Stimulated activated CD4-positive, alpha-beta T cell treated with anti-CD3 and anti-CD28 coated beads, Interleukin-4, amount 100 ng/mL, for 48 hours (primary cell): Measurements from ENCODE around the gene ALX4.

ENCODE experiments used
- DNase-seq, 2 donors: peaks; one replicate each; pipeline ENCODE4 v3.0.0-alpha.2; 2020; ENCODE audit warnings: low read depth in 2 of 2

Gene ALX4

DNA sequence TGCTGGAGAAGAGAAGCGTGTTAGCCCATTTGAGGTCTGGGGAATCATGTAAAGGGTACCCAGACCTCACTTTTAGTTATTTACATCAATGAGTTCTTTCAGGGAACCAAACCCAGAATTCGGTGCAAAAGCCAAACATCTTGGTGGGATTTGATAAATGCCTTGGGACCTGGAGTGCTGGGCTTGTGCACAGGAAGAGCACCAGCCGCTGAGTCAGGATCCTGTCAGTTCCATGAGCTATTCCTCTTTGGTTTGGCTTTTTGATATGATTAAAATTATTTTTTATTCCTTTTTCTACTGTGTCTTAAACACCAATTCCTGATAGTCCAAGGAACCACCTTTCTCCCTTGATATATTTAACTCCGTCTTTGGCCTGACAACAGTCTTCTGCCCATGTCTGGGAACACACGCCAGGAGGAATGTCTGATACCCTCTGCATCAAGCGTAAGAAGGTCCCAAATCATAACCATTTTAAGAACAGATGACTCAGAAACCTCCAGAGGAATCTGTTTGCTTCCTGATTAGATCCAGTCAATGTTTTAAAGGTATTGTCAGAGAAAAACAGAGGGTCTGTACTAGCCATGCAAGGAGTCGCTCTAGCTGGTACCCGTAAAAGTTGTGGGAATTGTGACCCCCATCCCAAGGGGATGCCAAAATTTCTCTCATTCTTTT, 65.2 kb downstream of the ALX4 start:
- no peak for DNase-seq

DNA sequence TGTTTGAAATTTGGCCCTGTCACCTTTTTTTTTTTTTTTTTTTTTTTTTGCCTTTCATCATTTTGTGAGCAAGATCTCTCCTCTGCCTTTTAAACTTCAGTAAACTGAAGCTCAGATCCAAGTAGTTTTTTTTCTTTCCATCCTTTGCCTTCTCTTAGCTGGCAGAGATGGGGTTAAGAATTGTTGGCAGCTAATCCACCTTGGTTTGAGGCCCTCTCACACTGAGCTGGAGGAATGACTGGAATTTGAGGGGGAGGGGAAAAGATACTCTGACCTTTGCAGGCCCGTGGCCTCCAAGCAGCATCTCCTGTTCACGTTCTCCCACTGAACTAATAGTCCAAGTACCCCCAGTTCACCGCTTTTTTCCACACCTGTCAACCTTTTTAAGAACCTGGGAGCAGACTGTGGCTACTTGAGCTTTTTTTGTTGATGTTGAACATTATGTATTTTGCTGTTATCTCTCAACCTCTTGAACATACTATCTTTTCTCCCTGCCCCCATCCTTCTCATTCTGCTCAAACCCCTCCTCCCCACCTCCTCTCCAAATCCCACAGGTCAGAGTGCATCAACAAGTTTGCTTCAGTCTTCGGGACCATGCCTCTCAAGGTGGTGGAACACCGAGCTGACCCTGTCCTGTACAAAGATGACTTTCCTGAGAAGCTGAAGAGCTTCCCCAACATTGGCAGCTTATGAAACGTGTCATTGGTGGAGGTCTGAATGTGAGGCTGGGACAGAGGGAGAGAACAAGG, 66.2 kb downstream of the ALX4 start:
- no peak for DNase-seq

DNA sequence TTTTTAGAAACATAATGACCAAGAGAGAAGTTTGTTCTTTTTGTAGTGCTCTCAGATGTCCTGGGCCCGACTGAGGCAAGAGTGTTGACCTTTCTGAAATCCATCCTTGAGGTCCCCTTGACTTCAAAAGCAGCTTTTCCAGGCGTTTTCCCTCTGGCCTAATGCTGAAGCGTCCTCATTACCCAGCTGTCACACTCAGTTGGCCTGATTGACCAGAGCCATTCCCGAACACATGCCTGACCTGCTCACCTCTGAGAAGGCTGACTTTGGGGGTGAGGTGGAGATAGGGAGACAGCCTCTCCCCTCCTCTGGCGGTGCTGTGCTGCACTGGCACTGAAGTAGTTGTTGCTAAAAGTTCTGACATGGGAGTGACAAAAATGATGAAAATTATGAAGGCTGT, 66.9 kb downstream of the ALX4 start:
- DNase-seq = no peak

DNA sequence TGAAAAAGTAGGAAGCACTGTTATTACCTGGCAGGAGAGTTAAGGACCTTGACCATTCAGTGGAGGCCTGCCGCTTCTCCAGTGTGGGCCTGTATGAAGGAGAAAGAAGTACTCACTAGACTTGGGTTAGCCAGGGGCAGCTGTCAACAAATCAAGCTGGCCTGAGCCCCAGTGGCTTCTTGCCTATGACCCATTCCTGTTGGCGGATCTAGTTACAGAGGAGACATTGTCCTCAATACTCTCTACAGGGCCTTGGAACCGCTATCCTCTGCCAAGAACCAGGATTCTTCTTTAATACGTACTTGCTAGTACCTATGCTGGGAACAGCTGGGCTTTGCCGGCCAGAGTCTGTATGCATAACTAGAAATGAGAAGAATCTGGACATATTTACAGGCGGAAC, 68.1 kb downstream of the ALX4 start:
- DNase-seq = no peak

DNA sequence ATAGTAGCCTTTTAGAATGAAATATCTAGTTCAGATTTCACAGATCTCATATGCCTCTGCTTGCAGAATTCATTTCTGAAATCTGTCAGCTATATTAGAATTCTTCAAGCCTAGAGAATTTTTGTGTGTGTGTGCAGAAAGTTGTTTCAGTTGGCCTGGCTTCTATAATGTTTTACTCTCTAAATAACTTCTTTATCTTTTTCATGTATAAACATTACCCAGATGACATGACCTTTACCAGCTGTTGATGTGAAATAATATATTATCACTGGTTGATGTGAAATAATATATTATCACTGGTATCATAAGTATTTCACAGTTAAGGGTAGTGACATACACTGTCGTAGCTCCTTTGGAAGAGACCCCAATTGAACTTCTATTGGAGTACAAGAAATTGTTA, 72.8 kb downstream of the ALX4 start:
- DNase-seq = no peak

DNA sequence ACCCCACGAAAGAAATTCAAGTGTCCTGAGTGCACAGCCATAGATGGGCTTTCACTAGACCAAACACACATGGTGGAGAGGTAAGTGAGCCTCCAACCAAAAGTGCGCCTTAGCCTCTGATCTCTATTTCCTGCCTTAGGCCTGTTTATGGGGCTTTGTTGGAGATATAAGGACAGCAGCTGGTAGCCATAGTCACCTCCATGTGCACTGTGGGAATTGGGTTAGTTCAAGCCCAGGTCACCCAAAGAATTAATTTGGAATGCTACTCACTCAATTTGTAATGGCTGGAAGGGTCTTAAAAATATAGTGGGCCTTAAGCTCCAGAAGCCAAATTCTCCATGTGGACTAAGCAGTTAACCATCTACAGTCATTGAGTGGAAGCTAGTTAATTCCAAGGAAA, 73.6 kb downstream of the ALX4 start:
- DNase-seq = no peak

DNA sequence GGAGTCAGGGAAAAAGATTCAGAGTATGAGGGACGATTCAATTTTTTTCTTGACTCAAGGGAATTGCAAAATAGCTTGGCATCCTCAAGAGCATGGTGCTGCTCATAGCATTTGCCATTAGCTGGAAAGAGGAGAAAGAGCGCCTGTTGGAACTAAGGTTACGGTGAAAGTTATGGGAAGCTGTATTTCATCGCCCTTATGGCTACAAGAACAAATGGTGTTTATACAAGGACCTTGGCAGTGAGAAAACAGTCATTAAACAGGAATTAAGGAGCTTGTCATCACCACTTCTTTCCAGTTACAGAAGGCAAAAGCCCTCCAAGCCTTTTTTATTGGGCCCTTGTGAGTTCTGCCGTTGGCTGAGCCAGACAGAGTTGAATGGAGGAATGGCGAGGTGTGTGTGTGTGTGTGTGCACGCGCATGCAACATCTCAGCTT, 74.2 kb downstream of the ALX4 start:
- no peak for DNase-seq

DNA sequence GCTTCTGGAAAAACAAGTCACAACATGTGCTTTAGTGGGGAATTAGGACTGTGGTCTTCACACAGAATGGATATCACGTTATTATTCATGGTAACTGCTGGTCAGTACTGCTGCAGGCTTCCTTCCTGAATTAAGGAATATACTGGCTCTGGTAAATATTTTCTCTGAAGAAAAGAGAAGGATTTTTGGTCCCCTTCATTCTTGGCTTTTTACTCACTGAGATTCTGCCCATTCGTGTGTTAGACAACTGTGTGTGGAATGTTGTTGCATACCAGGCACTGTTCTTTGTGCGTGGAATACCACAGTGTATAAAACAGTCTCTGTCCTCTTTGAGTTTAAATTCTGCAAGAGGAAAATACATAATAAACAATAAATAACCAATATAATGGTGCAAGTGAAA, 80.3 kb downstream of the ALX4 start:
- DNase-seq = no peak

DNA sequence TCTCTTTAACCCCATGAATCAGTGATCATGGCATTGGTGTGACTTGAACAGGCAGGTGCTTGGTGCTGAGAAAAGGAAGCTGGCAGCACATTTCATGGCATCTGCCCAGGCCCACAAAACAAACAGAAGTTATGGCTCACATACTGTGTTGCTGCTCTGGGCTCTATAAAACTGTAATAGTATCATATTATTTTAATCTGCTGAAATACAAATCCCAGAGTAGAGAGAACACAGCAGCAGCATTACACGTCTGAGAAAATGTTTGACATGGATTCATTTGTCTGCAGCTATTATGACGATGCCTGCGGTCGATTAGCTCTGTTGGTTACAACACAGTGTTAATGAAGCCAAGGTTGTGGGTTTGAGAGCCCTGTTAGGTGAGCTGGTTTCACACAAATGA, 80.8 kb downstream of the ALX4 start:
- no peak for DNase-seq

DNA sequence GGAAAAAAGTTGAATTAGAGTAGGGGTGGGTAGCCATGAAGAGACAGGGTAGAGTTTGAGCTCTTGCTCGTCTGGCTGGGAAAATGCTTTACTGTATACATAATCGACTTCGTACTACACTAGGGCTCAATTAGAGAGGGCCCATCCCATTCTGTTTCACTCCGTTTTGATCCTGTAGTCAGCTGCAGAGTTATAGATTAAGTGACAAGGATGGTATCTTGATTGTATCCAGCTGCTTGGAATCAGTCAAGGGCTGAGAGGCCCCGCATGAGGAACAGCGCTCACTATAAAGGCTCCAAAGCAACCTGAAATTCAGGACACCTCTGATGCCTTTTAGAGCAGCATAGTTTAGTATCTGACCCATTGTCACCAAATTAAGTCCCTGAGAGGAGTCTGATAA, 81.6 kb downstream of the ALX4 start:
- no peak for DNase-seq

DNA sequence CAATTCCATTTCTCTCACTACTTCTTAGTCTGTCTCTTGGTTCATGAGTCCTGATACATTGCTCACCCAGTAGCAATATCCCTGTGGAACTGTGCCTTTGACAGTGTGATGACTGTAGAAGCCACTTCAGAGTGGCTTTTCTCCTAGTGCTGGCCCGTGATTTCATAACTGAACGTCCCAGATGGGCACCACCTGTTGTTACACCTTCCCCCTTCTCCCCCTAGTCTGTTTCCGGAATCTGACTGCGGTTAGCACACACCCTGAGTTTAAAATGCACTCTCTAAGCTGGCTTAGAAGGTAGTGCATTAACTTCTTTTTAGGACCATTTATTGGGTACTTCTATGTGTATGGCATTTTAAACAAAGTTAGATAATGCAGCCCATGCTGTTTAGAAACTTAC, 83.0 kb downstream of the ALX4 start:
- DNase-seq = no peak

DNA sequence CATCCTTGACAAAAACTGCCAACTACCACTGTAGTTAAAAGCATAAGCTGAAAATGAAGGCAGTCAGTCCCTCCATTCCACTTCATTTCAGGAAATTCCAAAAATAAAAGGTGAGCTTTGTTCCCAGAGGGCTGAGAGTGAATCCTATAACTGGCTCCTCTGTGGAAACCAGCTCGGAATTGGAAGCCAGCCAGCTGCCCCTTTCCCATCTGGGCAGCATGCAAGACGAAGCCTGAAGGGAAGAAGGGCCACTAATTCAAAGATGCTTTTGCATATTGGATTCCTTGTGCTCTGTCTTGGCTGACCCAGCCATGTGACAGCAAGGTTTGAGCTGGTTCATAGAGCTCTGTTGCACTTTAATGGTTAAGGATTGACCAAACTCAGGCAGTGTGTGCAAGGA, 83.4 kb downstream of the ALX4 start:
- no peak for DNase-seq

DNA sequence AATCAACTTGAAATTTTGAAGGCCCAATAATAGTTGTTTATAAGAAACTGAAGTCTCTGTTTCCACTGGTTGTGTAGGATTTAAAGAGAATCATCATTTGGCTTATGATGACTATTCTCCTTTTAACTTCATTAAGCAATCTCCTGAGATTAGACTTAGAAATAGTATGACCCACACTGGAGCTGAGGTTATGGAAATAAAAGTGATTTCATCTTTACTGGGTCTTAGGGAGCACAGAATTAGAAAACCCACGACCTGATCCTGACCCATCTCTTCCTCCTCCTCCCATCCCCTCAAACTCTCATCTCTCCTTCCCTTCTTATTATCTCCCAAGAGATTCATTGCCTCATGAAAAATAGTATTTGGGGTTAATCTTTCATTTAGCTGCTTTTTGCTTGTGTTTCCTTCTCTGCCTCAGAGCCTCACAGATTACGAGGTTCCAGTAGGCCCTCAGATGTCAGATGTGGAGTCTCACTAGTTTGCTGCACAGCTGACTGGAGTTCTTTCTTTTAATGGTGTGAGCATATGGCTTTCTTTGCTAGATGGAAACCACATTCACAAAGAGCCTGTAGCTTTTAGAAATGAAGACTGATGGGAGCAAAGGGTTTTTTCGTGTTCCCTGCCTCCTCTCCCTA, 85.0 kb downstream of the ALX4 start:
- DNase-seq = no peak

DNA sequence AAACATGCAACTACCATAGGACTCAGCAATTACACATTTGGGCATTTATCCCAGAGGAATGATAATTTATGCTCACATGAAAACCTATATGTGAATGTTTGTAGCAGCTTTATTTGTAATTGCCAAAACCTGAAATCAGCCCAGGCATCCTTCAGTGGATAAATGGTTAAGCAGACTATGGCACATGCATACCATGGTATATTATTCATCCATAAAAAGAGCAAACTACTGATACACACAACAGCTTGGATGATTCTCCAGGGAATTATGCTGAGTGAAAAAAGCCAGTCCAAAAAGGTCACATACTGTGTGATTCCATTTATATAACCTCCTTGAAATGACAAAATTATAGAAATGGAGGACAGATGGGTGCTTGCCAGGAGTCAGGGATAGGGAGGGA, 86.7 kb downstream of the ALX4 start:
- no peak for DNase-seq

DNA sequence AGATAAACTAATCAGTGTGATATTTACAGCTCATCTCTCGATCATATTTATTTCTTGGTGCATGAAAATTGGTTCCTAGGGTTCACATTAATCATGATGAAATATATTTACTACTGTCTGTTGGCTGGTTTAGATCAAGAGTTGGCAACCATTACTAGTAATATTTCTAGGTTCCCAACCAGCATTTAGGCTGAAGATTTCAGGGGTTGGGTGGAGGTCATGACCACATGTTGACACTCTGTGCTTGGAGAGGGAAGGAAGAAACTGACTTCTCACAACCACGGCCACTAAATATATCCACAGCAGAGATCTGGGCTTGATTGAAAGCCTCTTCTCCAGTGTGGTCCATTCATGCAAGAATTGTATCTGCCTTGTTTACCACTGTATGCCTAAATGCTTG, 87.9 kb downstream of the ALX4 start:
- no peak for DNase-seq

DNA sequence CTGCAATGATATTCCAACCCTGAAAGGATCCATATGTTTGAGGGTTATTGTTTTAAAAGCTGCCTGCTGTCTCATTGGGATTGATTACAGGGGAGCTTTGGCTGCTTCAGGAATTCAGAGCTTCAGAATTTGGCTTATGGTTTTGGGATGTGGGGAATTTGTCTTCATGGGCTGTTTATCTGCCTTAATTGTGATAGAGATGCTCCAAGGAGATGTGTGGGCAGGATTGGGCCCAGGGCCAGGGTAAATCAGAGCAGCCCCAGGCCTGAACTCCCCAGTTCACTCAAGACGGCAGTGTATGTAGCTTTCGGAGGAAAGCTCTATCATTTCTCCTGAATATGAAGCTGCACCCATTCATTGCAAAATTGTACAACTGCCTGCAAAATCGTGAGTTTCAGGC, 88.5 kb downstream of the ALX4 start:
- DNase-seq = no peak

DNA sequence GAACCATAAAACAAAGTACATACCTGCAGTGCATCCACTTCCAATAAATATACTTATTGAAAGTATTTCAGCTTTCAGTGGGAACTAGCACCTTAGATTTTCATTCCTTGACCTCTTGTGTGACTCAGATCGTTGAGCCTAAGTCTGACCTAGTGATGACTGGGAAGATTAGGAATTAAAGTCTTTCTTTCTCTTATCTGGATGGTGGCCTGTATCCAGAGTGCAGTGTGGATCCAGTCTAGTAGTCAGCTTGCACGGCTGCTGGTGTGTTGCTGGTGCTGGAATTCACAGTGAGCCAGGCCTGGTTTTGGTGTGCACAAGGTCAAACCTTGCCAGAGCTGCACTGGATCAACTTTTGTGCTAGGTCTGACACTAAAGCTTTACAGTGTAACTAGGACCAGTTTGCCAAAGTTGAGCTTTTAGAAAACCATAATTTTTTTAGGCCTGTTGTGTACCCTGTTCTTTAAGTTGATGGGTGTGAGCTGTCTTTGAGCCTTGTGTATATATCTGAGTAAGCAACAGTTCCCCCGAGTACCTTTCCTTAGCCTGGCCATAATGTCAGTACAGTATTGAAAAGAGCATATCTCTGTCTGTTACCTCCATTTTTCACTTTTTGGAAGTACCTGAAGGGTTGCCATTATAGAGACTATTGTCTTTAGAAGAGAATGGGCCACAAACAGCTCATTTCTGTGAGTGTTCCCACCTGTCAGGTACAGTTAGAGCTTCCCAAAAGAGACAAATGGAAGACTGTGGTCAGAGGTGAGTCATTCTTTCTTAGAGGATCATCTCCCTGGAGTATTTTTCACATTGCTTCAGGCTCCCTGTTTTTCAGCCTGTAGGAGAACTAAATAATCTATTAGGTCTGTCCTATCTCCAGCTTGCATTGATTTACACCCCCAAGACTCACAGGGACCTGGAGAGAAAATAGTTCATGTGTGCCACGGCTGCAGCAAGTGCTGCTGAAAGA, 89.8 kb downstream of the ALX4 start:
- no peak for DNase-seq

DNA sequence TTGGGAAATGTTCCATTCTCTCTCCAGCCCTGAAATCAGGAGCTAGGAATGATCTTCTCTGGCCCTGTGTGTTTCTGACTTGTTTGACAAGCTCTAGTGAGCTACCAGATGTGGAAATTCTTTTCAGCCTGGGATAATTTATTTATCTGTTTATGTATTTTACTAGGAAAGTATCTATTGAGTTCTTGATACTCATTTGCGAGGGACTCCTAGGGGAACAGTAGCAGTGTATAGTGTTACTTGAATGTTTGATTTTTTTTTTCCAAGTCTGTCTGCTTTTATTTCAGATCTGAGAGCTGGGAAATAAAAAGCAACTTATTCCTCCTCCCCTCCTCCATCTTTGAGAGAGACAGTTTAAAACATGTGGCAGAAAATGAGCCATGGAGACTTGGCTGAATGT, 92.5 kb downstream of the ALX4 start:
- no peak for DNase-seq

DNA sequence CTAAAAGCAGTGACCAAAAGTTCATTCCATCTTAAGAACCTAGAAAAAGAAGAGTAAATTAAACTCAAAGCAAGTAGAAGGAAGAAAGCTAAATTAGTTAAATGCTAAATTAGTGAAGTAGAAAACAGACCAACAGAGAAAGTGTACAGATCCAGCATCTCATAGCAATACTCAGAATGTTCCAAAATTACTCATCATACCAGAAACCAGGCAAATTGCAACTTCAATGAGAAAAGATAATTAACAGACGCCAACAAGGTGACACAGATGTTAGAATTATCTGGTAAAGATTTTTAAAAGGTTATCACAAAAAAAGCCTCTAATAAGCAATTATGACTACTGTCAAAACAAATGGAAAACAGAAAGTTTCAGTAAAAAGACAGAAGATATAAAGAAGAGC, 96.8 kb downstream of the ALX4 start:
- DNase-seq = no peak

DNA sequence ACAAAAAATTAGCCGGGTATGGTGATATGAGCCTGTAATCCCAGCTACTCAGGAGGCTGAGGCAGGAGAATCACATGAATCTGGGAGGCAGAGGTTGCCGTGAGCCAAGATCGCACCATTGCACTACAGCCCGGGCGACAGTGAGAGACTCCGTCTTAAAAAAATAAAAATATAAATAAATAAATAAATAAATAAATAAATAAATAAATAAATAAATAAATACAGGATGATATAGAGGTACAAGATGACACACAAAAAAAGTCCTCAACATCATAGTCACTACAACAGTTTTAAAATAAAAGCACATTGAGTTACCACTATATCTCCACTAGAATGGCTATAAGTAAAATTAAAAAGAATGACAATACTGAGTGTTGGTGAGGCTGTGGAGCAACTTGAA, 97.8 kb downstream of the ALX4 start:
- DNase-seq = no peak
